Left lobe of liver (tissue), 2 donors: ENCODE results near the gene RBM5. TPM values are rescaled to one million over a fixed set of nuclear protein-coding genes. Genes with fewer than 3 reads are reported as not detected.
"Not testable (repeated sequence)": the region's sequence is repeated elsewhere in the genome, so short reads cannot be mapped to it uniquely, and the experiment has no call there.

ENCODE experiments used
- ATAC-seq: fragments of 200-7000 bp; cut with Tn5 transposase; one replicate; pipeline ENCODE4 v1.9.1; 2020; ENCODE audit warnings: mild to moderate bottlenecking, moderate library complexity
- DNase-seq: peaks from one replicate; pipeline ENCODE4 v3.0.0-alpha.2; 2020; ENCODE audit warnings: low spot score
- total RNA-seq: library from RNA; stranded (reverse); gene quantifications from one replicate; pipeline ENCODE4 v1.2.1, GENCODE V29; 2021
- donor health status: DM: no; HTN: no; CAD: no; lungs with moderate emphysema.
- donor health status: DM: no; HTN: yes; CAD: no.

RBM5 gene
- 50.9 TPM for total RNA-seq

- ATAC-seq, result peak; percentile 99
- peak; percentile 91 for DNase-seq
Measured at GRCh38 chr3:50088725-50089608, at the start of gene RBM5. Gene RBM5 (plus strand): TSS chr3:50088919. CDS start chr3:50090435, 1,516 bp downstream.

- ATAC-seq (no peak), DNase-seq (no peak)
Measured at GRCh38 chr3:50044976-50045375, 43.7 kb upstream of the RBM5 start.

GRCh38 chr3:50047426-50047825, 41.3 kb upstream of the RBM5 start:
- ATAC-seq (no peak), DNase-seq (no peak)

- ATAC-seq (no peak), DNase-seq (no peak)
Measured at GRCh38 chr3:50050361-50050760, 38.4 kb upstream of the RBM5 start.

- no peak for ATAC-seq
- no peak for DNase-seq
Measured at GRCh38 chr3:50057756-50058155, 31.0 kb upstream of the RBM5 start.

GRCh38 chr3:50068134-50068533, 20.6 kb upstream of the RBM5 start:
- no peak for ATAC-seq
- DNase-seq, result no peak

- no peak for ATAC-seq
- DNase-seq, result no peak
Measured at GRCh38 chr3:50078091-50078490, 10.6 kb upstream of the RBM5 start.

- DNase-seq (no peak), ATAC-seq (no peak)
Measured at GRCh38 chr3:50078622-50079021, 10.1 kb upstream of the RBM5 start.

GRCh38 chr3:50084951-50085350, 3.8 kb upstream of the RBM5 start:
- not testable (repeated sequence) for ATAC-seq, DNase-seq

- ATAC-seq (peak; percentile 25), DNase-seq (no peak)
Measured at GRCh38 chr3:50089609-50089945, 858 bp downstream of the RBM5 start.

GRCh38 chr3:50090984-50091383, 2.3 kb downstream of the RBM5 start:
- DNase-seq (no peak), ATAC-seq (no peak)

- ATAC-seq, result peak; percentile 67
- no peak for DNase-seq
Measured at GRCh38 chr3:50095352-50095998, 6.8 kb downstream of the RBM5 start.

- ATAC-seq (no peak), DNase-seq (no peak)
Measured at GRCh38 chr3:50100386-50100785, 11.7 kb downstream of the RBM5 start.

GRCh38 chr3:50100956-50101845, 12.5 kb downstream of the RBM5 start:
- no peak for DNase-seq
- no peak for ATAC-seq

GRCh38 chr3:50102558-50102957, 13.8 kb downstream of the RBM5 start:
- ATAC-seq (no peak), DNase-seq (no peak)

GRCh38 chr3:50111757-50112156, 23.0 kb downstream of the RBM5 start:
- no peak for ATAC-seq
- DNase-seq, result no peak

GRCh38 chr3:50112462-50112861, 23.7 kb downstream of the RBM5 start:
- peak; percentile 38 for ATAC-seq
- DNase-seq, result no peak

GRCh38 chr3:50117120-50117519, 28.4 kb downstream of the RBM5 start:
- ATAC-seq (no peak), DNase-seq (no peak)

- ATAC-seq (no peak), DNase-seq (no peak)
Measured at GRCh38 chr3:50118237-50118636, 29.5 kb downstream of the RBM5 start.

GRCh38 chr3:50119786-50120185, 31.1 kb downstream of the RBM5 start:
- no peak for ATAC-seq
- DNase-seq, result no peak

GRCh38 chr3:50120364-50121071, 31.8 kb downstream of the RBM5 start:
- DNase-seq (no peak), ATAC-seq (peak; percentile 3)
